ENCODE data around the gene WIF1.

WIF1 gene

DNA sequence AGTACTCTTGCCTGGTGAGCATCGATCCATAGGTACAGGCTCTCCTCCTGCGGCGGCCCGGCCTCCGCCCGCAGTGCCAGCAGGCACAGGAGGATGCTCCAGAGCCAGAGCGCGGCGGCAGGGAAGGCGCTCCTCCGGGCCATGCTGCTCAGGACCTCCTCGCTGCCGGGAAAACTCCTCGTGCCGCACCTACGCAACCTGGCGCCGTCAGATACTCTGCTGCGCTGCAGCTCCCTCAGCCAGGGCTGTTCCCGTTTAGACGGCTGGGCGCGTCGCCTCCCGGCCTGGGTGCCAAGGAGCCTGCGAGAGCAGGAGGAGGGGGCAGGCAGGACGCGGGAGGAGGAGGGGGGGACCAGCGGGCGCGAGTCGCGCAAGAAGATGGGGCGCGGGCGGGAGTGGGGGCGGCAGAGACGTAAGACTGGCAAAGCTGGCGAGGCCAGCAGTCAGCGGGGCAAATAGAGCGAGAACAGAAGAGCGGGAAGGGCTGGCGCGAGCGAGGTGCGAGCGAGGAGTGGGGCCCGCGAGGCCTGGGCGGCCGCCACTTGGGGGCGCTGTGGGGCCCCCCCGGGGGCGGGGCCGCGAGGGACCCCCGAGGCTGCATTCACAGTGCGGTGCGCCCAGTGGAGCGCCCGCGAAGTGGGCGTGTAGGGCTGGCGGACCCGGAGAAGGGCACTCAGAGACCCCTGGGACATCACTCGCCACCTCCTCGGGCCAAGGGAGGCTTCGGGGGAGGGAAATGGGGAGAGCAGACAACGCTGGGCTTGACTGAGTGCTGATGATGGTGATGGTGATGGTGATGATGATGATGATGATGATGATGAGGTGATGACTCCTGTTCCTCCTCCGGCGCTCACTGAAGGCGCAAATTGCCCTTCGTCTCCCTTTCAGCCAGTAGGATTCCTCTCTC, at the start of gene WIF1:
Gene WIF1 (minus strand): TSS at position 257 of the 907 bp plus-strand sequence. CDS start 114 bp downstream, at position 143.
- DNase-seq (ENCODE audit: low read depth), result no peak

GRCh38 chr12:65170209-65170881, 49.2 kb upstream of the WIF1 start:
- peak; percentile 33 for DNase-seq (ENCODE audit: low read depth)

DNA sequence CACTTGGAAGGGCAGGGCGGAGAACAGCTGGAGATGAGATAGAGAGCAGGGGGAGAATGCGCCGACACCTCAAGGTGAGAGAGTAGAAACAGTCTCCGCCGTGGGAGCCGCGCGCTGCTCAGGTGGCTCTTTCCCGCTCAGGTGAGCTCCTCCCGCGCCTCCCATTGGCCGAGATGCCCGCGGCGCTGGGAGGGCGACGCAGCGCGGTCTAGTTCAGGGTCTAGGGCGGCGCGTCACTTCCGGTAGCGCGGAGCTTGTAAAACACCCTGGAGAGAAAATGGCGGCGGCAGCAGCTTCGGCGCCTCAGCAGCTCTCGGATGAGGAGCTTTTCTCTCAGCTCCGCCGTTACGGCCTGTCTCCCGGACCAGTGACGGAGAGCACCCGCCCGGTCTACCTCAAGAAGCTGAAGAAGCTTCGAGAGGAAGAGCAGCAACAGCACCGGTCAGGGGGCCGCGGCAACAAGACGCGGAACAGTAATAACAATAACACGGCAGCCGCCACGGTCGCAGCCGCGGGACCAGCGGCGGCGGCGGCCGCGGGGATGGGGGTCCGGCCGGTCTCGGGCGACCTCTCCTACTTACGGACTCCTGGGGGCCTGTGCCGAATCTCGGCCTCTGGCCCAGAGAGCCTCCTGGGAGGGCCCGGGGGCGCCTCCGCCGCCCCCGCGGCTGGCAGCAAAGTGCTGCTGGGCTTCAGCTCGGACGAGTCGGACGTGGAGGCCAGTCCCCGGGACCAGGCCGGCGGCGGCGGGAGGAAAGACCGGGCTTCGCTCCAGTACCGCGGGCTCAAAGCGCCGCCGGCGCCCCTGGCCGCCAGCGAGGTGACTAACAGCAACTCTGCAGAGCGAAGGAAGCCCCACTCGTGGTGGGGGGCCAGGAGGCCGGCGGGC, 48.5 kb upstream of the WIF1 start, which contains the start of gene LEMD3:
Gene LEMD3 (plus strand): TSS at position 264 of the 889 bp plus-strand sequence. CDS start 14 bp downstream, at position 278.
- DNase-seq (ENCODE audit: low read depth), result peak; percentile 85

DNA sequence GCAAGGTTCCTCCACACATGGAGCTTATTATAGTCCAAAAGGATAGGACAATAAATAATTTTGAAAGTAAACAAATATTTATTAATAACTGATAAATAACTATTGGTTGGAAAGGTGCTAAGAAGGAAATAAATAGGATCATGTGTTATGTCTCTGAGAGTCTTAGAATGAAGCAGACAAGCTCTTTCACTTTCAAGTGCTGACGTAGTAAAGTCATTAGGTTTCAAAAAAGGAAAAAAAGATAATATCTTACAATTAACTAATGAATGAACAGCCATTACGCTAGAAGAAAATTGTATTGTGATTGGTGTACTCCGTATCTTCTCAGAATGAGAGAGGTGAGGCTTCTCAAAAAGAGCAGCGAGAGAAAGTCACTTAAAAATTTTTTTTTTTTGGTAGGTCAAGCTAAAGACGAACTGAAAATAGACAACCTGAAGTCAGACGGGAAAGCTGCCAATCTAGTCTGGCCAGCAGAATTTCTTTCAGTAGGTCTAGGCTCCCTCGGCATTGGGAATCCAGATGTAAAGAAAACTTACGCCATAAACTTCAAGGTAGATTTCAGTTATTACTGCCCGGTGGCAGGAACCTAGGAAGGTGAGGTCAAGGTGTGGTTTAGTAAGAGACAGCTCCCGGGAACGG, 47.7 kb upstream of the WIF1 start:
- no peak for DNase-seq (ENCODE audit: low read depth)

DNA sequence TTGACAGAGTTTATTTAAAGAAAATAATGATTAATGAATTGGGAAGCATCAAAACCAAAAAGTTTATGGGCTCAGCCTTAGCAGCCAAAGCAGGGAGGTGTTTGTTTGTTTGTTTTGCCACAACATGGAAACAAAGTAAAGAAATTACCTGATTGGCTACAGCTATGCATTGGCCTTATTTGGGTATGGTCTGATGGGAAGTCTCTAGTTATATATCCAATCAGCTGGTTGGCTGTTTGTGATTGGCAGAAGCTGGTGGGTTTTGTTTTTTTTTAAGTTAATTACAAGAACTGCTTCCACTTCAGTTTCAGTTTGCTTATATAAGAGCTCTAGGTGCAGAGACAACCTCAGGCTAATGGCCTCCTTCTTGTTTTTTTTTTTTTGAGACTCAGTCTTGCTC, 43.7 kb upstream of the WIF1 start:
- DNase-seq (ENCODE audit: low read depth), result no peak

DNA sequence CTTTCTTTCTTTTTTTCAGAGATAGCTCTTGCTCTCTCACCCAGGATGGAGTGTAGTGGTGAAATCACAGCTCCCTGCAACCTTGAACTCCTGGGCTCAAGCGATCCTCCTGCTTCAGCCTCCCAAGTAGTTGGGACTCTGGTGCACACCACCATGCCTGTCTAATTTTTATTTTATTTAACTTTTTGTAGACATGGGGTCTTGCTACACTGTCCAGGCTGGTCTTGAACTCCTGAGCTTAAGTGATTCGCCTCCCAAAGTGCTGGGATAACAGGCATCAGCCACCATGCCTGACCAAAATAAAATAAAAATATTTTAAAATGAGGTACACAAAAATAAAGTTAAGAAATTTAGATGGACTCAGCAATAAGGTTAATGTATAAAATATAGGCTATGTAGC, 43.1 kb upstream of the WIF1 start:
- no peak for DNase-seq (ENCODE audit: low read depth)

DNA sequence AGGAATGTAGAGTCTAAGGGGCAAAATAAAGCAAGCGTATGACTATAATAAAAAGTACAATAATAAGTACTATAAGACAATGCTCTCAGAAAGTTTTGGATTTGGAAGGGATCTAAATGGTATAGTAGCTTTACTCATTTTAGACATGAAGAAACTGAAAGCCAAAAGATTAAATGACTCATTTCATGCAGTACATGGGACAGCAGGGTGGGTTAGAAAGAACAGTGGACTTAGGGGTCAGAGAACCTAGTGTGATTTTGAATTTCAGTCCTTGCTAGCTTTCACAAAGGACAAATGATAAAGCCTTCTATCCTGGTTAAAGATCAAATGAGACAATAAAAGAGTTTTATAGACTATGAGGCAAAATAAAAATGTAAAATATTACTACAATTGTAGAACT, 41.5 kb upstream of the WIF1 start:
- DNase-seq (ENCODE audit: low read depth), result no peak

- no peak for DNase-seq (ENCODE audit: low read depth)
Measured at GRCh38 chr12:65157091-65157490, 36.0 kb upstream of the WIF1 start.

DNA sequence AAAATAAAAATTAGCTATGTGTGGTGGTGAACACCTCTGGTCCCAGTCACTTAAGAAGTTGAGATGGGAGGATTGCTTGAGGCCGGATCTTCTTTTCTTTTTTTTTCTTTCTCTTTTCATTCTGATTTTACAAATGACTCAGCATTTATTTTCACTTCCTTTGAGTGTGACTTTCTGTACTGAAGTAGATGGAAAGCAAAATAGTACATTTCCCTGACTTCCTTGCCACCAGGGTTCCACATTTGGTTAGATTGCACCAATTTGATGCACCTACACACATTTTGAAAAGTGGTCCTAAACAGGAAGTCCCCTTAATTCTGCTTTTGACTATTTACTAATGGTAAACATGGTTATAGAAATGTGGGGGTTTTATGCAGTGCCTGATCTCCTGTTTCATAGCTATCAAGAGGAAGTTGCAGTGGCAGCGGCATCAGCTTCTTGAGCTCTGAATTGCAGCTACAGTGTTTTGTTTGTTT, 35.3 kb upstream of the WIF1 start:
- no peak for DNase-seq (ENCODE audit: low read depth)

DNA sequence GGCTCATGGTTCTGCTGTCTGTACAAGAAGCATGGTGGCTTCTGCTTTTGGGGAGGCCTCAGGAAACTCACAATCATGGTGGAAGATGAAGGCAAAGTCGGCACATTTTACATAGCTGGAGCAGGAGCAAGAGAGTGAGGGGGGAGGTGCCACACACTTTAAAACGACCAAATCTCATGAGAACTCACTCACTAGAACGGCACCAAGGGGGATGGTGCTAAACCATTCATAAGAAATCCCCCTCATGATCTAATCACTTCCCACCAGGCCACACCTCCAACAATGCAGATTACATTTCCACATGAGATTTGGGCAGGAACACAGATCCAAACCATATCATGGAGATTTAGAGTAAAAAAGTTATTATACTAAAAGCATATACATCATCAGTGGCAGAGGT, 34.7 kb upstream of the WIF1 start:
- no peak for DNase-seq (ENCODE audit: low read depth)

DNA sequence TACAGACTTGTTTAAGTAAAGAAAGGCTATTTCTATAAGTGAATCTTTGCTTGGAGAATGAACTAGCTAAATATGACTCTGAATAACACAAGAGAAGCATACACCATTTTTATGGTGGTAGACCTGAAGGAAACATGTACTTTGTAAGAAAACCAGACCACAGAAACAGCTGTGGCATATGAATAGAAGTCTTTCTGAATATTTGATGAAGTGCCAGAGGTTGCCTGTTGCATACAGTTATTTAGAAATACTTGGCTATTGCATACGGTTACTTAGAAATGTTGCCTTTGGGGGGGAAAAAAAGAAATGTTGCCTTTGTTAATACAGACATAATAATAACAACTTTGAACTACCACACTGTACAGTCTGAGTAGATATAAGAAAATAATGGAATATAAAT, 31.5 kb upstream of the WIF1 start:
- peak; percentile 11 for DNase-seq (ENCODE audit: low read depth)

- DNase-seq (ENCODE audit: low read depth), result peak; percentile 5
Measured at GRCh38 chr12:65152012-65152411, 30.9 kb upstream of the WIF1 start.

GRCh38 chr12:65147312-65147905, 26.3 kb upstream of the WIF1 start:
- DNase-seq (ENCODE audit: low read depth), result no peak

GRCh38 chr12:65140738-65141137, 19.6 kb upstream of the WIF1 start:
- no peak for DNase-seq (ENCODE audit: low read depth)

GRCh38 chr12:65139389-65139788, 18.3 kb upstream of the WIF1 start:
- DNase-seq (ENCODE audit: low read depth), result no peak

DNA sequence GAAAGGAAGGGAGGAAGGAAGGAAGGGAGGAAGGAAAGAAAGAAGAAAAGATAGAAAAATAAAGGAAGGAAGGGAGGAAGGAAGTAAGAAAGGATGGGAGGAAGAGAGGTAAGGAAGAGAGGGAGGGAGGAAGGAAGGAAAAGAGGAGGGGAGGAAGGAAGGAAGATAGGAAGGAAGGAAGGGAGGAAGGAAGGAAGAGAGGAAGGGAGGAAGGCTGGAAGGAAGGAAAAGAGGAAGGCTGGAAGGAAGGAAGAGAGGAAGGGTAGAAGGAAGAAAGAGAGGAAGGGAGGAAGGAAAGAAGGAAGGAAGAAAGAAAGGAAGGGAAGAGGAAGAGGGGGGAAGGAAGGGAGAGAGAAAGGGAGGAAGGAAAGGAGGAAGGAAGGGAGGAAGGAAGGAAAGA, 12.8 kb upstream of the WIF1 start:
- DNase-seq (ENCODE audit: low read depth), result no peak

DNA sequence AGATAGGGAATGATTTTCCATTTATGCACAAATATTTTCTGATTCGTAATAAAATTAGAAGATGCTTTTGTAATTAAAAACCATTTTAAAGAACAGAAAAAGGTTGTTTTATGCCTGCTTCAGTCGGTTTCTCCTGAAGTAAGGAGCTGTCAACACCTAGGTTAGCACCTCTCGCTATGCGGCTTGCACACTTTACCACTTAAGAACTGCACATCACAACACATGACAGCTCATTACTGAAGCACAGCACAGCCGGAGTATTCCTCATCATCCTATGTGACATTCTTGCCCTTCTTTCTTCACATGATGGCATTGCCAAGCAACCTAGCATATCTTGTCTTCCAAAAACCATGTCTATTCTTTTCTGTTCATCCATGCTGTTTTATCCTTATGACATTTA, 5.4 kb upstream of the WIF1 start:
- DNase-seq (ENCODE audit: low read depth), result no peak

DNA sequence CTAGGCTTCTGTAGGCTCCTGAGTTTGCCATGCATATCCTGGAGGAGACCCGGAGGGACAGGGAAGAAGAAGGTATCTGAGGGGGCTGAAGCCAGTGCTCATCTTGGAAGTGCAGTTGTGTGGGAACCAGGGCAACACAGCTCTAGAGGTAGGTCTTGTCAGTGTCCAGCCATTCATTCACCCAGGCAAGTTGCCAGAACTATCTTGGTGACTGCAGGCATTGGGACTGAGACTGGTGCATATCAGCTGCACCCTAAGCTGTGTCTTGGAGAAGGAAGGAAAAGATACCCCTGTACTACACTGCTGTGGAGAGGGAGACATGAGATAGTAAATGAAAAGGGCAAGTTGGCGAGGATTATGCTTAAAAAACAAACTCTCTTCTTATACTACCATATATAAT, 4.9 kb upstream of the WIF1 start:
- DNase-seq (ENCODE audit: low read depth), result no peak

DNA sequence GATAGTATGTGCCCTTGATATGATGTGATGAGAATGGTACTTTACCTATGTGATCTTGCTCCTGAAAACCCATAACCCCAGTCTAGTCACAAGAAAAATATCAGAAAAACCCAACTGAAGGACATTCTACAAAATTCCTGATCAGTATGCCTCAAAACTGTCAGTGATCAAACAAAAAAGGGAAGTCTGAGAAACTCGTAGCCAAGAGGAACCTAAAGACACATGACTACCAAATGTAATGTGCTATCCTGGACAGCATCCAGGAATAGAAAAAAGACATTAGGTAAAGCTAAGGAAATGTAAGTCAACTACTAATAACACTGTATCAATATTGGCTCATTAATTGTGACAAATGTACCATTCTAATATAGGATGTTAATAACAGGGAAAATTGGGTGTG, 4.1 kb upstream of the WIF1 start:
- no peak for DNase-seq (ENCODE audit: low read depth)

DNA sequence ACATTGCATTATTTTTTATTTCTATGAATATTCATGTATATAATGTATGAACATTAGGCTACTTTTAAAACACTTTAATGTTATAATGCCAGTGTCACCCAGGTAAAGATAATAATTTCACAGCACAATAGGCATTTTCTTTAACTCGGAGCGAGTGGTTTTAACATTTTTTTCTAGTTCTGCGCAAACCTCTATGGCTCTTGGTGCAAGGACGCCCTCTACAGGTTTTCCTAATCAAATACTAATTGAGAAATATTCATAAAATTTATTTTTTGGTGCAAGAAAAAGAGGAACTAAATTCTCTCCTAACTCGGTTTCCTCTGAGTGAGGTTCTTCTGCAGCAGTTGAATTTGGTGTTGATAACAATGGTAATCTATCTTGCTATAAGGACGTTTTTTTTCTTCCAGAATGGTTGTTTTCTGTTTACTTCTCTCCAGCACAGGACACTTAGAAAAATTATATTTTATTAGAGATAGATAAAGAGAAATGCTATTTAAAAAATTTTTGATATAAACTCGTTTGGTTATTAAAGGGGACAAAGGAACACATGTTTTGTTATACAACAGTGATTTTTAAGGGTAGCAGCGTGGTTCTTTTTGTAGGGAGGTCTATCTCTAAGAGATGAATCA, 2.4 kb upstream of the WIF1 start:
- DNase-seq (ENCODE audit: low read depth), result peak; percentile 31

- no peak for DNase-seq (ENCODE audit: low read depth)
Measured at GRCh38 chr12:65122703-65123102, 1.6 kb upstream of the WIF1 start.
